Esophagus squamous epithelium (tissue), 5 donors: Measurements from ENCODE around the gene USP16. TPM values are rescaled to one million over a fixed set of nuclear protein-coding genes. Genes with fewer than 3 reads are reported as not detected.
"Not testable (repeated sequence)": the region's sequence is repeated elsewhere in the genome, so short reads cannot be mapped to it uniquely, and the experiment has no call there.

ENCODE experiments used
- DNase-seq: peaks from one replicate; lab custom pipeline; 2025; lab: John Stamatoyannopoulos, UW
- H3K27ac ChIP-seq, 4 donors: fragments of 200-600 bp; sonication (generic); one replicate each; pipeline ENCODE4 v1.5.1; 2016 to 2019; ENCODE audit warnings: mild to moderate bottlenecking in 1 of 4
- H3K27me3 ChIP-seq, 4 donors: fragments of 200-600 bp; sonication (generic); 1 replicate in 3 of 4; 2 replicates in 1 of 4; pipeline versions ENCODE4 v1.5.1 to v1.6.0; 2017 to 2021; ENCODE audit warnings: antibody characterized with exemption in 1 of 4
- H3K36me3 ChIP-seq, 3 donors: fragments of 200-600 bp; sonication (generic); one replicate each; pipeline ENCODE4 v1.5.1; 2016 to 2019
- H3K4me1 ChIP-seq, 3 donors: fragments of 200-600 bp; sonication (generic); one replicate each; pipeline ENCODE4 v1.5.1; 2017 to 2019
- H3K4me3 ChIP-seq, 4 donors: fragments of 200-600 bp; sonication (generic); 1 replicate in 3 of 4; 2 replicates in 1 of 4; pipeline ENCODE4 v1.5.1; 2016 to 2019; ENCODE audit warnings: mild to moderate bottlenecking in 2 of 4, moderate library complexity in 1 of 4
- H3K9me3 ChIP-seq, 3 donors: fragments of 200-600 bp; sonication (generic); one replicate each; pipeline ENCODE4 v1.5.1; 2016 to 2019
- CTCF ChIP-seq, 6 experiments: fragments of 450-650 bp in 4 of 6; fragments of 200-600 bp in 2 of 6; sonication (generic) in 2 of 6; IDR thresholded peaks; one replicate each; pipeline ENCODE4 v1.5.1; 2016 to 2019; ENCODE audit warnings: antibody characterized with exemption in 6 of 6, mild to moderate bottlenecking in 4 of 6, moderate library complexity in 4 of 6
- POLR2A ChIP-seq, 4 donors: fragments of 450-650 bp; IDR thresholded peaks; one replicate each; pipeline ENCODE4 v1.6.1; 2017; ENCODE audit warnings: antibody characterized with exemption in 4 of 4, mild to moderate bottlenecking in 4 of 4, moderate library complexity in 3 of 4
- WGBS, 2 donors: methylation state at CpG; one replicate each; pipeline ENCODE4 v1.1.5; 2018; 5-methylcytosine and 5-hydroxymethylcytosine counted together
- intact Hi-C: fragments of 100-400 bp; cut with DNase I; formaldehyde crosslinking; loops from one replicate; pipeline ENCODE4 v1.15.0; 2022
- total RNA-seq, 4 donors: library from RNA; depleted of rRNA; stranded (reverse); fragments of >200 nt; gene quantifications; one replicate each; pipeline ENCODE4 v1.1.0, GENCODE V29; 2016
- donor health status: DM: yes; HTN: yes; CAD: no.

USP16 gene
- total RNA-seq, 4 donors from 2014 or later, result 14.9 to 44.3 (median 27.9) TPM

- Histone ChIP-seq H3K36me3 (peaks cover 0 to 41% (median 0%) of the 10 kb centered on the region in 3 donors), H3K4me1 (peaks cover 4 to 19% (median 5%) of the 10 kb centered on the region in 3 donors), H3K9me3 (no peaks in the 10 kb centered on the region), H3K27me3 (no peaks in the 10 kb centered on the region), H3K27ac (no peak overlapping the region), H3K4me3 (no peak overlapping the region)
- TF ChIP-seq POLR2A (IDR thresholded peaks at IDR 0.05), result no peak
- TF ChIP-seq CTCF (IDR thresholded peaks at IDR 0.05), result no peak
- WGBS, 2 donors, result 88 to 90% methylated on average over 6 of the region's 6 CpGs
- intact Hi-C loops, result no loop called here
- no peak for DNase-seq
These were observed 18.8 kb upstream of the USP16 start for GRCh38 chr21:29005696-29006095.

DNA sequence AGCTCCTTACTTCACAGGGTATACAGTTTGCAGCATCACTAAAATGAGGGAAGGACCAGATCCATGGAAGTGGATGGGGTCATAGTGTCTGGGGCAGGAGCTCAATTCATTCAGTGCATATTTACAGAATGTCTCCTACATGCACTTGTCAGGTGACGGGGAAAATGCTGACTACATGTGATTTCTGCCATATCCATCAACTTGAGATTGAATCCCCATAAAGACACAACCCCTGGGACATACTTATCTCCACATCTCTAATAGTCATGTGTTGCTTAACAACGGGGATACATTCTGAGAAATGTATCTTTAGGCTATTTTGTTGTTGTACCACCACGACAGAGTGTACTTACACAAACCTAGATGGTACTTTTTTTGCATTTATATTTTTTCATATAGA lies 17.3 kb upstream of the USP16 start:
- DNase-seq, result no peak
- intact Hi-C loops, result no loop called here
- Histone ChIP-seq H3K4me3 (no peak overlapping the region), H3K9me3 (no peaks in the 10 kb centered on the region), H3K4me1 (peaks cover 2 to 17% (median 4%) of the 10 kb centered on the region in 3 donors), H3K27me3 (no peaks in the 10 kb centered on the region), H3K36me3 (peaks cover 0 to 41% (median 0%) of the 10 kb centered on the region in 3 donors), H3K27ac (no peak overlapping the region)
- TF ChIP-seq POLR2A (IDR thresholded peaks at IDR 0.05), result no peak
- no peak for TF ChIP-seq CTCF (IDR thresholded peaks at IDR 0.05)
- WGBS, 2 donors, result 86 to 88% methylated on average over 3 of the region's 3 CpGs

DNA sequence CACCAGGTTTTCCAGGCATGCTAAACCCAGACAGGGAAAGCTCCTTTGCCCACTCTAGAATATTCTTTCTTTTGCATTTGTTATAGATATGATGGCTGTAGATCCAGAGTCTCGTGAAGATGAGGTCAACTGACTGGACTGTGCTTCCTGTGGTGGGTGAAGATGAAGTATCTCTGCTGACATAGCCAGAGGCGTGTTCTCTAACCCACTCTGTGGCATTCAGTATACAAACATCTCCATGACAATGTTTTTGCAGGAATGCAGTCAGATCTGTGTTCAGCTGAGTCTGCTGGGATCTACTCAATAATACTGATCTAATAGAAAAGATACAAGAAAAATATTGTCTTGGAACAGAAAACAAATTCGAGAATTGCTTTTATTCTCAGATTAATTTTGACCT lies 16.7 kb upstream of the USP16 start:
- Histone ChIP-seq H3K27ac (no peak overlapping the region), H3K36me3 (peaks cover 0 to 41% (median 0%) of the 10 kb centered on the region in 3 donors), H3K9me3 (no peaks in the 10 kb centered on the region), H3K4me1 (peaks cover 0 to 13% (median 4%) of the 10 kb centered on the region in 3 donors), H3K27me3 (no peaks in the 10 kb centered on the region), H3K4me3 (no peak overlapping the region)
- no peak for DNase-seq
- intact Hi-C loops, result no loop called here
- WGBS, 2 donors, result 66 to 79% methylated on average over 3 of the region's 3 CpGs
- TF ChIP-seq CTCF (IDR thresholded peaks at IDR 0.05), result no peak
- TF ChIP-seq POLR2A (IDR thresholded peaks at IDR 0.05), result no peak

DNA sequence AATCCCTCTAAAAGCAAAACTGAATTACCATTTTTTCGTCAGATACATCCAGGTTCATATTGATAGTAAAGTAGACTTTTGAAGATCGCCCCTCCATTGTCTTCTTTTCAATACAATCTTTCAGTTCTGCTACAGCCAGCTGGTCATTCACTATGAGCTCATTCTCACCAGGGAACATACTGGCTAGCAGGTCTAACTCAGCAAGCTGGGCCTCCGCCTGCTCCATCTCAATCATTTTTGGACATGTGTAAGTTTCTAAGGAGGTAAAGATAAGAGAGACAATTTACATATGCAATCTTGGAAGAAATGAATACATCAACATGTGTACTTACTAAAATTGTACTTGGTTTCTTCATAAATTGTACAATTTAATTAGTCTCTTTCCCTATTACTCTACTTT lies 16.1 kb upstream of the USP16 start:
- Histone ChIP-seq H3K27me3 (no peaks in the 10 kb centered on the region), H3K9me3 (no peaks in the 10 kb centered on the region), H3K36me3 (peaks cover 0 to 41% (median 0%) of the 10 kb centered on the region in 3 donors), H3K4me3 (no peak overlapping the region), H3K27ac (no peak overlapping the region), H3K4me1 (peaks cover 0 to 8% (median 4%) of the 10 kb centered on the region in 3 donors)
- WGBS, 2 donors, result 88% methylated on average over 3 of the region's 3 CpGs
- intact Hi-C loops, result no loop called here
- TF ChIP-seq POLR2A (IDR thresholded peaks at IDR 0.05) (no peak), CTCF (IDR thresholded peaks at IDR 0.05) (no peak)
- no peak for DNase-seq

GRCh38 chr21:29011236-29011635 lies 13.2 kb upstream of the USP16 start:
- no CpG with 5 or more reads among the region's 30 CpGs for WGBS, 2 donors
- intact Hi-C loops, H3K4me3 ChIP-seq, H3K9me3 ChIP-seq, H3K27me3 ChIP-seq, H3K4me1 ChIP-seq, DNase-seq, H3K27ac ChIP-seq: not testable (repeated sequence)
- peaks cover 0 to 31% (median 0%) of the 10 kb centered on the region in 3 donors for H3K36me3 ChIP-seq
